A549 (cell line): ENCODE data around the gene CEP83. TPM values are rescaled to one million over a fixed set of nuclear protein-coding genes. Genes with fewer than 3 reads are reported as not detected.

Source experiments
- ATAC-seq, 2 experiments: fragments of 200-7000 bp in 1 of 2; fragments of >200 bp in 1 of 2; cut with Nextera tagmentation in 1 of 2; cut with Tn5 transposase in 1 of 2; 3 replicates each; pipeline versions ENCODE4 v1.8.0 to v1.9.1; 2018 to 2020; ENCODE audit warnings: mild to moderate bottlenecking in 1 of 2, moderate library complexity in 1 of 2
- CTCF ChIA-PET: fragments of 300-600 bp; sonication (Branson Sonifier 250); formaldehyde crosslinking; extraction: SDS; loops from one replicate; lab custom pipeline; 2021; ENCODE audit warnings: antibody characterized with exemption, inconsistent platforms; lab: Yijun Ruan, JAX
- POLR2A ChIA-PET: fragments of 350-600 bp; formaldehyde crosslinking; extraction: SDS; loops from one replicate; lab custom pipeline; 2021; ENCODE audit warnings: antibody characterized with exemption, inconsistent platforms; lab: Yijun Ruan, JAX
- DNase-seq, 2 experiments: peaks; one replicate each; pipeline versions ENCODE4 v3.0.0 to v3.0.0-alpha.2; 2011 to 2016; ENCODE audit warnings: low read depth in 1 of 2, low spot score in 1 of 2
- FAIRE-seq: peaks from 2 replicates; lab custom pipeline; 2011; peaks lifted over from hg19 to GRCh38; lab: Jason Lieb, UNC
- H3K27ac ChIP-seq, 2 experiments: fragments of >200 bp; sonication (Bioruptor Twin); formaldehyde crosslinking; 3 replicates each; pipeline ENCODE4 v1.5.1; 2016 to 2017
- H3K4me1 ChIP-seq: fragments of >200 bp; sonication (Bioruptor Twin); formaldehyde crosslinking; 3 replicates; pipeline ENCODE4 v1.6.1; 2016
- H3K4me2 ChIP-seq: fragments of >200 bp; sonication (Bioruptor Twin); formaldehyde crosslinking; 3 replicates; pipeline ENCODE4 v1.6.1; 2016
- H3K4me3 ChIP-seq: fragments of >200 bp; sonication (Bioruptor Twin); formaldehyde crosslinking; 3 replicates; pipeline ENCODE4 v1.5.1; 2016
- H3K9me3 ChIP-seq: fragments of >200 bp; sonication (Bioruptor Twin); formaldehyde crosslinking; 3 replicates; pipeline ENCODE4 v1.6.1; 2016
- BHLHE40 ChIP-seq: IDR thresholded peaks from 2 replicates; pipeline ENCODE4 v1.6.1; 2012; ENCODE audit warnings: low read depth, low read length, inconsistent platforms
- CBX2 ChIP-seq: fragments of 200-600 bp; sonication (generic); IDR thresholded peaks from 2 replicates; pipeline ENCODE4 v1.6.1; 2016; ENCODE audit warnings: low read depth, mild to moderate bottlenecking, borderline replicate concordance
- CBX8 ChIP-seq: fragments of 200-600 bp; sonication (generic); IDR thresholded peaks from 2 replicates; pipeline ENCODE4 v1.6.1; 2016
- EHF ChIP-seq: fragments of 250-450 bp; sonication (Bioruptor Pico); IDR thresholded peaks from 2 replicates; pipeline ENCODE4 v1.5.0; 2020; ENCODE audit warnings: mild to moderate bottlenecking
- FOSL2 ChIP-seq, 2 experiments: fragments of 450-650 bp in 1 of 2; fragments of >200 bp in 1 of 2; sonication (Bioruptor Twin) in 1 of 2; formaldehyde crosslinking; IDR thresholded peaks; 2 replicates each; pipeline versions ENCODE4 v1.5.0 to v1.6.1; 2016 to 2020; ENCODE audit warnings: mild to moderate bottlenecking in 1 of 2, moderate library complexity in 1 of 2
- HEYL ChIP-seq: fragments of 250-450 bp; sonication (Bioruptor Pico); IDR thresholded peaks from 2 replicates; pipeline ENCODE4 v1.8.0; 2021; ENCODE audit warnings: mild to moderate bottlenecking, moderate library complexity
- HOXA7 ChIP-seq: fragments of 250-450 bp; sonication (Bioruptor Pico); IDR thresholded peaks from 2 replicates; pipeline ENCODE4 v1.5.0; 2020; ENCODE audit warnings: mild to moderate bottlenecking, moderate library complexity
- HOXB13 ChIP-seq: fragments of 250-450 bp; sonication (Bioruptor Pico); IDR thresholded peaks from 2 replicates; pipeline ENCODE4 v1.5.0; 2020; ENCODE audit warnings: low read depth, mild to moderate bottlenecking, moderate library complexity
- HOXB5 ChIP-seq: fragments of 250-450 bp; sonication (Bioruptor Pico); IDR thresholded peaks from 2 replicates; pipeline ENCODE4 v1.5.0; 2020; ENCODE audit warnings: mild to moderate bottlenecking, moderate library complexity
- KDM1A ChIP-seq: fragments of 200-600 bp; sonication (generic); IDR thresholded peaks from 2 replicates; pipeline ENCODE4 v1.6.1; 2016; ENCODE audit warnings: low read depth, mild to moderate bottlenecking
- KDM5A ChIP-seq: fragments of 200-600 bp; sonication (generic); IDR thresholded peaks from 2 replicates; pipeline ENCODE4 v1.6.1; 2016; ENCODE audit warnings: antibody characterized with exemption, mild to moderate bottlenecking
- MAFK ChIP-seq: fragments of 450-650 bp; IDR thresholded peaks from 2 replicates; pipeline ENCODE4 v1.6.1; 2014; ENCODE audit not compliant: partially characterized antibody
- MYC ChIP-seq: IDR thresholded peaks from 2 replicates; pipeline ENCODE4 v1.6.1; 2012; ENCODE audit warnings: mild to moderate bottlenecking, inconsistent platforms, low read length, improper control_type of control experiment, borderline replicate concordance
- NFE2L2 ChIP-seq: fragments of 150-350 bp; conservative IDR thresholded peaks from 2 replicates; pipeline ENCODE4 v1.6.1; 2014; ENCODE audit warnings: low read length
- NPAS2 ChIP-seq: fragments of 250-450 bp; sonication (Bioruptor Pico); IDR thresholded peaks from 2 replicates; pipeline ENCODE4 v1.8.0; 2022; ENCODE audit warnings: mild to moderate bottlenecking, moderate library complexity, borderline replicate concordance
- PHF8 ChIP-seq: fragments of 200-600 bp; sonication (generic); IDR thresholded peaks from 2 replicates; pipeline ENCODE4 v1.6.1; 2016; ENCODE audit warnings: low read depth, mild to moderate bottlenecking, antibody characterized with exemption, moderate library complexity, borderline replicate concordance
- POLR2AphosphoS2 ChIP-seq: conservative IDR thresholded peaks from 2 replicates; pipeline ENCODE4 v1.6.1; 2012; ENCODE audit warnings: low read length, improper control_type of control experiment, inconsistent platforms
- RARB ChIP-seq: fragments of 250-450 bp; sonication (Bioruptor Pico); IDR thresholded peaks from 2 replicates; pipeline ENCODE4 v1.8.0; 2021; ENCODE audit warnings: mild to moderate bottlenecking, moderate library complexity
- RCOR1 ChIP-seq: fragments of 150-350 bp; IDR thresholded peaks from 2 replicates; pipeline ENCODE4 v1.6.1; 2014; ENCODE audit warnings: antibody characterized with exemption, low read length, low read depth
- SMC3 ChIP-seq: fragments of >200 bp; sonication (Bioruptor Twin); formaldehyde crosslinking; IDR thresholded peaks from 3 replicates; pipeline ENCODE4 v1.6.1; 2018; ENCODE audit warnings: inconsistent platforms
- TFCP2L1 ChIP-seq: fragments of 250-450 bp; sonication (Bioruptor Pico); IDR thresholded peaks from 2 replicates; pipeline ENCODE4 v1.5.0; 2021; ENCODE audit warnings: mild to moderate bottlenecking
- ZC3H11A ChIP-seq: fragments of 450-650 bp; IDR thresholded peaks from 2 replicates; pipeline ENCODE4 v1.6.1; 2014; ENCODE audit warnings: antibody characterized with exemption, mild to moderate bottlenecking
- ZNF302 ChIP-seq: fragments of 250-450 bp; sonication (Bioruptor Pico); IDR thresholded peaks from 2 replicates; pipeline ENCODE4 v1.9.0; 2021; ENCODE audit warnings: inconsistent platforms, mild to moderate bottlenecking, moderate library complexity
- WGBS: methylation state at CpG from one replicate; pipeline ENCODE4 v1.1.6; 2017; ENCODE audit errors: missing lambda C conversion rate; 5-methylcytosine and 5-hydroxymethylcytosine counted together
- polyA plus RNA-seq, 4 experiments: library from polyadenylated mRNA; depleted of rRNA in 3 of 4; stranded (reverse); fragments of >200 nt; fragmentation: RNase III in 1 of 4; extraction: RNeasy Plus Mini Kit Qiagen cat#74134 plus additional on column Dnase treatment in 1 of 4; gene quantifications; 2 replicates in 3 of 4; 3 replicates in 1 of 4; pipeline ENCODE4 v1.2.3, GENCODE V29; 2011 to 2017
- TF ChIP-seq, protein P1 (sequence below): IDR thresholded peaks from 2 replicates; pipeline ENCODE4 v1.6.1; 2012
- TF ChIP-seq, protein P2 (sequence below): fragments of 250-450 bp; sonication (Bioruptor Pico); IDR thresholded peaks from 2 replicates; pipeline ENCODE4 v1.5.0; 2020; ENCODE audit warnings: low read depth, mild to moderate bottlenecking, moderate library complexity
- TF ChIP-seq, protein P3 (sequence below): fragments of >200 bp; sonication (Bioruptor Twin); formaldehyde crosslinking; IDR thresholded peaks from 3 replicates; pipeline ENCODE4 v1.5.1; 2016
- TF ChIP-seq, protein P4 (sequence below): IDR thresholded peaks from 2 replicates; pipeline ENCODE4 v1.6.1; 2012
- TF ChIP-seq, protein P5 (sequence below): fragments of 200-600 bp; sonication (generic); IDR thresholded peaks from 2 replicates; pipeline ENCODE4 v1.6.1; 2016; ENCODE audit warnings: antibody characterized with exemption, mild to moderate bottlenecking, moderate library complexity

Gene CEP83
- polyA plus RNA-seq, 2 of the 4 experiments (the other 2 are of a cell fraction): 8.5 to 21.4 TPM

DNA sequence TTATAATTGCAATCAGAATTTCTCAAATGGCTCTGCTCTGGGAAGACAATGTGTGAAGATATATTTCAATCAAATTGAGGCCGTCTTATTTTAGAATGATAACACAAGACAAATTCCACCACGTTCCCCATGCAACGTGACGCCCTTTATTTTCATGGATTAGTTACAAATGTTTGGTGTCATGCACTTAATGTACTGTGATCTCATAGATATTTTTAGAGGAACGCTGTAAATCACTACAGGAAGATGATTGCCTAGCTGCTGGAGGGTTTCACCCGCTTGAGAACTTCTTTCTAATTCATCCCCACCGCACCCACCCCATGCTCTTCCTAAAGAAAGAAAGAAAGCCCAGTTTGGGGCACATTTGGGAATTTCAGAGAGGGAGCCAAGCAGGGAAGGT is 194.1 kb downstream of the CEP83 start:
- H3K9me3 ChIP-seq: no peaks in the 10 kb centered on the region
- TF ChIP-seq POLR2AphosphoS2 (no peak), KDM1A (no peak), HEYL (no peak), MYC (no peak), SMC3 (no peak), PHF8 (no peak), RCOR1 (no peak), NPAS2 (CRISPR knock-in tag) (no peak), CBX8 (no peak), ZC3H11A (no peak), CBX2 (no peak), HOXA7 (CRISPR knock-in tag) (no peak), KDM5A (no peak), EHF (CRISPR knock-in tag) (no peak), RARB (no peak)
- TF ChIP-seq, protein P1, sequence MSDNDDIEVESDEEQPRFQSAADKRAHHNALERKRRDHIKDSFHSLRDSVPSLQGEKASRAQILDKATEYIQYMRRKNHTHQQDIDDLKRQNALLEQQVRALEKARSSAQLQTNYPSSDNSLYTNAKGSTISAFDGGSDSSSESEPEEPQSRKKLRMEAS: no peak
- TF ChIP-seq, protein P2, sequence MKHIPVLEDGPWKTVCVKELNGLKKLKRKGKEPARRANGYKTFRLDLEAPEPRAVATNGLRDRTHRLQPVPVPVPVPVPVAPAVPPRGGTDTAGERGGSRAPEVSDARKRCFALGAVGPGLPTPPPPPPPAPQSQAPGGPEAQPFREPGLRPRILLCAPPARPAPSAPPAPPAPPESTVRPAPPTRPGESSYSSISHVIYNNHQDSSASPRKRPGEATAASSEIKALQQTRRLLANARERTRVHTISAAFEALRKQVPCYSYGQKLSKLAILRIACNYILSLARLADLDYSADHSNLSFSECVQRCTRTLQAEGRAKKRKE: no peak
- TF ChIP-seq, protein P3, sequence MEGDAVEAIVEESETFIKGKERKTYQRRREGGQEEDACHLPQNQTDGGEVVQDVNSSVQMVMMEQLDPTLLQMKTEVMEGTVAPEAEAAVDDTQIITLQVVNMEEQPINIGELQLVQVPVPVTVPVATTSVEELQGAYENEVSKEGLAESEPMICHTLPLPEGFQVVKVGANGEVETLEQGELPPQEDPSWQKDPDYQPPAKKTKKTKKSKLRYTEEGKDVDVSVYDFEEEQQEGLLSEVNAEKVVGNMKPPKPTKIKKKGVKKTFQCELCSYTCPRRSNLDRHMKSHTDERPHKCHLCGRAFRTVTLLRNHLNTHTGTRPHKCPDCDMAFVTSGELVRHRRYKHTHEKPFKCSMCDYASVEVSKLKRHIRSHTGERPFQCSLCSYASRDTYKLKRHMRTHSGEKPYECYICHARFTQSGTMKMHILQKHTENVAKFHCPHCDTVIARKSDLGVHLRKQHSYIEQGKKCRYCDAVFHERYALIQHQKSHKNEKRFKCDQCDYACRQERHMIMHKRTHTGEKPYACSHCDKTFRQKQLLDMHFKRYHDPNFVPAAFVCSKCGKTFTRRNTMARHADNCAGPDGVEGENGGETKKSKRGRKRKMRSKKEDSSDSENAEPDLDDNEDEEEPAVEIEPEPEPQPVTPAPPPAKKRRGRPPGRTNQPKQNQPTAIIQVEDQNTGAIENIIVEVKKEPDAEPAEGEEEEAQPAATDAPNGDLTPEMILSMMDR: no peak
- TF ChIP-seq, protein P4, sequence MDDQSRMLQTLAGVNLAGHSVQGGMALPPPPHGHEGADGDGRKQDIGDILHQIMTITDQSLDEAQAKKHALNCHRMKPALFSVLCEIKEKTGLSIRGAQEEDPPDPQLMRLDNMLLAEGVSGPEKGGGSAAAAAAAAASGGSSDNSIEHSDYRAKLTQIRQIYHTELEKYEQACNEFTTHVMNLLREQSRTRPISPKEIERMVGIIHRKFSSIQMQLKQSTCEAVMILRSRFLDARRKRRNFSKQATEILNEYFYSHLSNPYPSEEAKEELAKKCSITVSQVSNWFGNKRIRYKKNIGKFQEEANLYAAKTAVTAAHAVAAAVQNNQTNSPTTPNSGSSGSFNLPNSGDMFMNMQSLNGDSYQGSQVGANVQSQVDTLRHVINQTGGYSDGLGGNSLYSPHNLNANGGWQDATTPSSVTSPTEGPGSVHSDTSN: no peak
- TF ChIP-seq, all 56 proteins: peak for 0
- ChIA-PET POLR2A (no interaction called here), CTCF (interaction anchor here (1.2 kb wide), 1 partner anchor 20 kb away, joined by 3 read pairs; no protein-coding TSS in a partner anchor)
- no peak for DNase-seq
- FAIRE-seq: no peak
- WGBS: 82% methylated on average over 7 of the region's 7 CpGs
- H3K4me3 ChIP-seq: no peak overlapping the region
- no peak overlapping the region for H3K27ac ChIP-seq
- H3K4me1 ChIP-seq: peaks cover 8% of the 10 kb centered on the region; the same call in 1 of the 3 replicates
- no peak overlapping the region for H3K4me2 ChIP-seq
- ATAC-seq: no peak

DNA sequence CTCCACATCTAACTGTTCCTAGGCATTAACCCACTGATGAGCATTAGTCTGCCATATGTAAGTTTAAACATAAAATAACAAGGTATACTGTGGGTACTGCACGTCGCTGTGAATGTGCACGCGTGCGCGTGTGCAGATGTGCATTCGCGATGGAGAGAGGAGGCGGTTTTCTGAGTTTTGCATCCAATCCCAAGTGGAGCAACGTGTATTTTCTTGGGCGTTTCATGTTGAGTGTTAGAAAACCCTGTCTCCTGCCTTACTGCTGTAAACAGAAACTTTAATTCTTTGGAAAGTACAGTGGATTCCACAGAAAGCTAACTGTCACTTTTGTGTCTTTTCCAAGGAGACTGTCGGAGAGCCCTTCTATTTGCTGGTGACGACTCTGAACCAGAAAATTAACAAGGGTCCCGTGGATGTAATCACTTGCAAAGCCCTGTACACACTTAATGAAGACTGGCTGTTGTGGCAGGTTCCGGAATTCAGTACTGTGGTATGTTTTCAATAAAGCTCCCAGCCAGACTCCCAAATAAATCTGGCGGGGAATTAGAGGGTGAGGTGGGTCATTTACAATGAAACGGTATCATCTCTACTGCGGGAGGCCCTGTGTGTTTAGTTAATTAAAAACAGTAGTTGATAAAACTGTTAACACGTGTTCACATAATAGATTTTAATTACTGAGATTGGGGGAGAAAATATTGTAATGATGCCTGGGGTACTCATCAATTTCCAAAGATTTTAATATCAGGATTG is 194.8 kb downstream of the CEP83 start:
- Histone ChIP-seq H3K27ac (no peak overlapping the region), H3K9me3 (no peaks in the 10 kb centered on the region), H3K4me2 (no peak overlapping the region), H3K4me3 (no peak overlapping the region), H3K4me1 (peaks cover 8% of the 10 kb centered on the region; the same call in 1 of the 3 replicates)
- CTCF ChIA-PET: no interaction called here
- DNase-seq: no peak
- POLR2A ChIA-PET: no interaction called here
- 83% methylated on average over 19 of the region's 19 CpGs for WGBS
- FAIRE-seq: no peak
- ATAC-seq: no peak
- TF ChIP-seq BHLHE40: no peak
- TF ChIP-seq HOXB5: no peak
- no peak for TF ChIP-seq NFE2L2
- TF ChIP-seq FOSL2 (IDR thresholded peaks at IDR 0.05): no peak
- no peak for TF ChIP-seq FOSL2 (CRISPR knock-in tag; IDR thresholded peaks at IDR 0.05)
- TF ChIP-seq HOXA7 (CRISPR knock-in tag): no peak
- no peak for TF ChIP-seq MAFK
- TF ChIP-seq CBX2: no peak
- TF ChIP-seq, protein P3: no peak
- TF ChIP-seq HOXB13 (CRISPR knock-in tag): no peak
- TF ChIP-seq, protein P5, sequence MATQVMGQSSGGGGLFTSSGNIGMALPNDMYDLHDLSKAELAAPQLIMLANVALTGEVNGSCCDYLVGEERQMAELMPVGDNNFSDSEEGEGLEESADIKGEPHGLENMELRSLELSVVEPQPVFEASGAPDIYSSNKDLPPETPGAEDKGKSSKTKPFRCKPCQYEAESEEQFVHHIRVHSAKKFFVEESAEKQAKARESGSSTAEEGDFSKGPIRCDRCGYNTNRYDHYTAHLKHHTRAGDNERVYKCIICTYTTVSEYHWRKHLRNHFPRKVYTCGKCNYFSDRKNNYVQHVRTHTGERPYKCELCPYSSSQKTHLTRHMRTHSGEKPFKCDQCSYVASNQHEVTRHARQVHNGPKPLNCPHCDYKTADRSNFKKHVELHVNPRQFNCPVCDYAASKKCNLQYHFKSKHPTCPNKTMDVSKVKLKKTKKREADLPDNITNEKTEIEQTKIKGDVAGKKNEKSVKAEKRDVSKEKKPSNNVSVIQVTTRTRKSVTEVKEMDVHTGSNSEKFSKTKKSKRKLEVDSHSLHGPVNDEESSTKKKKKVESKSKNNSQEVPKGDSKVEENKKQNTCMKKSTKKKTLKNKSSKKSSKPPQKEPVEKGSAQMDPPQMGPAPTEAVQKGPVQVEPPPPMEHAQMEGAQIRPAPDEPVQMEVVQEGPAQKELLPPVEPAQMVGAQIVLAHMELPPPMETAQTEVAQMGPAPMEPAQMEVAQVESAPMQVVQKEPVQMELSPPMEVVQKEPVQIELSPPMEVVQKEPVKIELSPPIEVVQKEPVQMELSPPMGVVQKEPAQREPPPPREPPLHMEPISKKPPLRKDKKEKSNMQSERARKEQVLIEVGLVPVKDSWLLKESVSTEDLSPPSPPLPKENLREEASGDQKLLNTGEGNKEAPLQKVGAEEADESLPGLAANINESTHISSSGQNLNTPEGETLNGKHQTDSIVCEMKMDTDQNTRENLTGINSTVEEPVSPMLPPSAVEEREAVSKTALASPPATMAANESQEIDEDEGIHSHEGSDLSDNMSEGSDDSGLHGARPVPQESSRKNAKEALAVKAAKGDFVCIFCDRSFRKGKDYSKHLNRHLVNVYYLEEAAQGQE: no peak
- no peak for TF ChIP-seq ZNF302 (CRISPR knock-in tag)
- no peak for TF ChIP-seq MYC
- TF ChIP-seq TFCP2L1: no peak
